H9 (cell line): ENCODE data around the gene PTGES3L. TPM values are rescaled to one million over a fixed set of nuclear protein-coding genes. Genes with fewer than 3 reads are reported as not detected.

ENCODE experiments used
- DNase-seq: peaks from one replicate; pipeline ENCODE4 v3.0.0-alpha.2; 2017
- H2AFZ ChIP-seq: one replicate; pipeline ENCODE4 v1.6.1; 2013; ENCODE audit warnings: mild to moderate bottlenecking, low read length, control low read depth, moderate library complexity
- H2AK5ac ChIP-seq: 2 replicates; pipeline ENCODE4 v1.6.1; 2013; ENCODE audit warnings: low read length, control low read depth, mixed read lengths; ENCODE audit not compliant: insufficient read length
- H2BK120ac ChIP-seq: one replicate; pipeline ENCODE4 v1.6.1; 2013; ENCODE audit warnings: low read depth, mild to moderate bottlenecking, low read length, control low read depth, inconsistent platforms; ENCODE audit not compliant: poor library complexity, severe bottlenecking
- H2BK12ac ChIP-seq: 2 replicates; pipeline ENCODE4 v1.6.1; 2013; ENCODE audit warnings: low read length, control low read depth, mixed read lengths, low read depth; ENCODE audit not compliant: insufficient read length
- H2BK15ac ChIP-seq: 2 replicates; pipeline ENCODE4 v1.6.1; 2013; ENCODE audit warnings: low read depth, low read length, control low read depth
- H2BK20ac ChIP-seq: one replicate; pipeline ENCODE4 v1.6.1; 2013; ENCODE audit warnings: low read depth, mild to moderate bottlenecking, low read length, control low read depth, inconsistent platforms; ENCODE audit not compliant: poor library complexity, severe bottlenecking
- H2BK5ac ChIP-seq: 2 replicates; pipeline ENCODE4 v1.6.1; 2013; ENCODE audit warnings: low read length, control low read depth, mixed read lengths; ENCODE audit not compliant: insufficient read length
- H3K14ac ChIP-seq: 2 replicates; pipeline ENCODE4 v1.6.1; 2013; ENCODE audit warnings: low read length, control low read depth; ENCODE audit not compliant: insufficient read depth
- H3K18ac ChIP-seq: 2 replicates; pipeline ENCODE4 v1.6.1; 2013; ENCODE audit warnings: low read depth, mild to moderate bottlenecking, mixed read lengths, low read length, control low read depth; ENCODE audit not compliant: insufficient read length
- H3K23ac ChIP-seq: 2 replicates; pipeline ENCODE4 v1.6.1; 2013; ENCODE audit warnings: low read length, control low read depth, mixed read lengths, low read depth; ENCODE audit not compliant: insufficient read length
- H3K23me2 ChIP-seq: 2 replicates; pipeline ENCODE4 v1.6.1; 2013; ENCODE audit warnings: low read depth, mild to moderate bottlenecking, mixed read lengths, low read length, control low read depth; ENCODE audit not compliant: insufficient read length, poor library complexity, severe bottlenecking
- H3K27ac ChIP-seq: 2 replicates; pipeline ENCODE4 v1.5.1; 2013; ENCODE audit warnings: low read length, control low read depth, mixed read lengths, low read depth; ENCODE audit not compliant: insufficient read length
- H3K27me3 ChIP-seq: 2 replicates; pipeline ENCODE4 v1.6.1; 2013; ENCODE audit warnings: low read length, control low read depth, inconsistent platforms; ENCODE audit not compliant: insufficient read depth
- H3K4ac ChIP-seq: 2 replicates; pipeline ENCODE4 v1.6.1; 2013; ENCODE audit warnings: low read depth, mild to moderate bottlenecking, control low read depth, inconsistent platforms, low read length, moderate library complexity
- H3K4me1 ChIP-seq: 2 replicates; pipeline ENCODE4 v1.6.1; 2013; ENCODE audit warnings: low read length, control low read depth, inconsistent platforms; ENCODE audit not compliant: insufficient read depth
- H3K4me2 ChIP-seq: 2 replicates; pipeline ENCODE4 v1.6.1; 2013; ENCODE audit warnings: low read length, control low read depth, mixed read lengths; ENCODE audit not compliant: insufficient read length, insufficient read depth
- H3K56ac ChIP-seq: 2 replicates; pipeline ENCODE4 v1.6.1; 2013; ENCODE audit warnings: low read depth, mild to moderate bottlenecking, mixed read lengths, low read length, control low read depth; ENCODE audit not compliant: insufficient read length
- H3K79me1 ChIP-seq: 2 replicates; pipeline ENCODE4 v1.6.1; 2013; ENCODE audit warnings: low read depth, mild to moderate bottlenecking, moderate library complexity, low read length, control low read depth, inconsistent platforms; ENCODE audit not compliant: insufficient read depth, poor library complexity, severe bottlenecking
- H3K79me2 ChIP-seq: 2 replicates; pipeline ENCODE4 v1.6.1; 2013; ENCODE audit warnings: low read length, control low read depth, inconsistent platforms; ENCODE audit not compliant: insufficient read depth
- H3K9ac ChIP-seq: 2 replicates; pipeline ENCODE4 v1.6.1; 2013; ENCODE audit warnings: low read length, control low read depth, mixed read lengths; ENCODE audit not compliant: insufficient read length; ENCODE audit errors: extremely low read depth
- H3K9me3 ChIP-seq: one replicate; pipeline ENCODE4 v1.6.1; 2013; ENCODE audit warnings: low read depth, low read length, inconsistent platforms; ENCODE audit not compliant: control insufficient read depth
- H3T11ph ChIP-seq: one replicate; pipeline ENCODE4 v1.6.1; 2013; ENCODE audit warnings: mild to moderate bottlenecking, low read length, control low read depth, inconsistent platforms
- H4K20me1 ChIP-seq: one replicate; pipeline ENCODE4 v1.6.1; 2013; ENCODE audit not compliant: control insufficient read depth, insufficient read length, insufficient read depth
- H4K5ac ChIP-seq: 2 replicates; pipeline ENCODE4 v1.6.1; 2013; ENCODE audit warnings: low read depth, mild to moderate bottlenecking, mixed read lengths, low read length, control low read depth; ENCODE audit not compliant: insufficient read length
- H4K8ac ChIP-seq: replicated peaks from 2 replicates; pipeline ENCODE4 v1.6.1; 2013; ENCODE audit warnings: low read length, control low read depth, mixed read lengths, low read depth; ENCODE audit not compliant: insufficient read length
- H4K91ac ChIP-seq: 2 replicates; pipeline ENCODE4 v1.6.1; 2013; ENCODE audit warnings: low read depth, mild to moderate bottlenecking, moderate library complexity, mixed read lengths, low read length, control low read depth; ENCODE audit not compliant: insufficient read length
- H3K27ac Mint-ChIP-seq, 3 experiments: 2 replicates in 2 of 3; 3 replicates in 1 of 3; pipeline ENCODE4 v1.8.0; 2020 to 2021; ENCODE audit warnings: mixed read lengths in 3 of 3, mild to moderate bottlenecking in 1 of 3, moderate library complexity in 1 of 3
- H3K27me3 Mint-ChIP-seq: 2 replicates; pipeline ENCODE4 v1.8.0; 2021; ENCODE audit warnings: low read depth, mild to moderate bottlenecking, moderate library complexity, mixed read lengths
- H3K36me3 Mint-ChIP-seq, 3 experiments: 2 replicates in 2 of 3; 3 replicates in 1 of 3; pipeline ENCODE4 v1.8.0; 2020 to 2021; ENCODE audit warnings: low read depth in 3 of 3, mixed read lengths in 3 of 3; ENCODE audit not compliant: insufficient read depth in 1 of 3
- H3K4me1 Mint-ChIP-seq, 2 experiments: 2 replicates each; pipeline ENCODE4 v1.8.0; 2020; ENCODE audit warnings: mixed read lengths in 2 of 2
- H3K4me3 Mint-ChIP-seq, 2 experiments: 2 replicates in 1 of 2; 3 replicates in 1 of 2; pipeline ENCODE4 v1.8.0; 2020 to 2021; ENCODE audit warnings: mild to moderate bottlenecking in 2 of 2, mixed read lengths in 2 of 2, moderate library complexity in 1 of 2
- H3K9me3 Mint-ChIP-seq, 2 experiments: 2 replicates in 1 of 2; 3 replicates in 1 of 2; pipeline ENCODE4 v1.8.0; 2020; ENCODE audit warnings: mild to moderate bottlenecking in 2 of 2, mixed read lengths in 2 of 2, moderate library complexity in 1 of 2
- CTCF ChIP-seq: fragments of 200-600 bp; sonication (generic); conservative IDR thresholded peaks from 3 replicates; pipeline ENCODE4 v1.8.0; 2021; ENCODE audit warnings: antibody characterized with exemption, mild to moderate bottlenecking
- WGBS: extraction: QIAGEN DNeasy Blood & Tissue Kit; methylation state at CpG from one replicate; pipeline ENCODE4 v1.1.7; 2013; ENCODE audit warnings: missing lambda C conversion rate, low lambda C conversion rate, mixed read lengths; ENCODE audit not compliant: insufficient read length; ENCODE audit errors: extremely low coverage; 5-methylcytosine and 5-hydroxymethylcytosine counted together
- total RNA-seq: library from RNA; stranded (reverse); gene quantifications from 2 replicates; pipeline ENCODE4 v1.2.1, GENCODE V29; 2021

PTGES3L gene
- total RNA-seq, 1 experiment from 2014 or later = 4.2 TPM

- H3K27ac ChIP-seq = no peak overlapping the region
- peak overlapping the region; percentile 98 to 100 (median 99) for H3K27ac Mint-ChIP-seq
- no peak overlapping the region for H2AFZ ChIP-seq
- no peak overlapping the region for H2BK12ac ChIP-seq
- DNase-seq = no peak
- no peak for TF ChIP-seq CTCF
- no peaks in the 10 kb centered on the region for H3K27me3 Mint-ChIP-seq
- WGBS = no CpG with 5 or more reads among the region's 10 CpGs
- no peak overlapping the region for H2BK120ac ChIP-seq
- peak overlapping the region; percentile 92; the same call in 1 of the 2 replicates for H3K14ac ChIP-seq
- H3K27me3 ChIP-seq = no peaks in the 10 kb centered on the region
- no peak overlapping the region for H2BK20ac ChIP-seq
- no peak overlapping the region for H2AK5ac ChIP-seq
- peak overlapping the region; percentile 97 to 98 for H3K4me3 Mint-ChIP-seq
- H3K4me2 ChIP-seq = peak overlapping the region; percentile 95
- H3K4me1 Mint-ChIP-seq = peaks cover 20 to 25% of the 10 kb centered on the region in 2 experiments
- peaks cover 6% of the 10 kb centered on the region for H3K79me1 ChIP-seq
- peak overlapping the region; percentile 98 for H3K9ac ChIP-seq
- no peaks in the 10 kb centered on the region for H3K9me3 ChIP-seq
- no peaks in the 10 kb centered on the region for H4K20me1 ChIP-seq
- H4K91ac ChIP-seq = no peak overlapping the region
- H3K79me2 ChIP-seq = peaks cover 15% of the 10 kb centered on the region; the same call in 1 of the 2 replicates
- H3K4me1 ChIP-seq = no peaks in the 10 kb centered on the region
- H4K8ac ChIP-seq = peak overlapping the region; percentile 58
- peak overlapping the region; percentile 38 for H3K56ac ChIP-seq
- peaks cover 38 to 61% (median 54%) of the 10 kb centered on the region in 3 experiments for H3K36me3 Mint-ChIP-seq
- peak overlapping the region; percentile 74 for H4K5ac ChIP-seq
- H3K4ac ChIP-seq = peak overlapping the region; percentile 40; the same call in 1 of the 2 replicates
- H3K9me3 Mint-ChIP-seq = no peaks in the 10 kb centered on the region; a peak in 1 of 5 replicates
- H3K23me2 ChIP-seq = peaks cover 10% of the 10 kb centered on the region
- no peak overlapping the region for H3T11ph ChIP-seq
- peak overlapping the region; percentile 81 for H3K18ac ChIP-seq
- H3K23ac ChIP-seq = no peak overlapping the region
- no peak overlapping the region for H2BK5ac ChIP-seq
- no peak overlapping the region for H2BK15ac ChIP-seq
These were observed 19.2 kb upstream of the PTGES3L start for GRCh38 chr17:42999003-42999525.
